Small intestine (tissue), 7 donors: ENCODE data around the gene TARDBP. TPM values are rescaled to one million over a fixed set of nuclear protein-coding genes. Genes with fewer than 3 reads are reported as not detected.
"Not testable (repeated sequence)": the region's sequence is repeated elsewhere in the genome, so short reads cannot be mapped to it uniquely, and the experiment has no call there.

Experiments
- DNase-seq, 2 donors: peaks; one replicate each; pipeline versions ENCODE4 v3.0.0 to v3.0.0-alpha.2; 2013
- FAIRE-seq: peaks from 2 replicates; lab custom pipeline; 2012; peaks lifted over from hg19 to GRCh38; lab: Jason Lieb, UNC
- H3K27ac ChIP-seq, 3 donors: one replicate each; pipeline ENCODE4 v1.5.1; 2013; ENCODE audit warnings: low read length in 2 of 3, mild to moderate bottlenecking in 2 of 3, control low read depth in 1 of 3, inconsistent platforms in 1 of 3, low read depth in 1 of 3, moderate library complexity in 1 of 3
- H3K27me3 ChIP-seq, 3 donors: one replicate each; pipeline ENCODE4 v1.6.1; 2013; ENCODE audit warnings: low read length in 3 of 3, inconsistent platforms in 1 of 3; ENCODE audit not compliant: control insufficient read depth in 3 of 3, insufficient read depth in 3 of 3
- H3K36me3 ChIP-seq, 3 donors: one replicate each; pipeline ENCODE4 v1.6.1; 2013; ENCODE audit warnings: low read length in 3 of 3, inconsistent platforms in 1 of 3, low read depth in 1 of 3, mild to moderate bottlenecking in 1 of 3, moderate library complexity in 1 of 3; ENCODE audit not compliant: control insufficient read depth in 3 of 3, insufficient read depth in 2 of 3
- H3K4me1 ChIP-seq, 3 donors: one replicate each; pipeline ENCODE4 v1.6.1; 2013; ENCODE audit warnings: low read length in 2 of 3, inconsistent platforms in 1 of 3, low read depth in 1 of 3, mild to moderate bottlenecking in 1 of 3, moderate library complexity in 1 of 3; ENCODE audit not compliant: control insufficient read depth in 3 of 3, insufficient read depth in 2 of 3
- H3K4me3 ChIP-seq, 3 donors: one replicate each; pipeline ENCODE4 v1.5.1; 2013; ENCODE audit warnings: low read length in 3 of 3, control low read depth in 1 of 3, inconsistent platforms in 1 of 3, low read depth in 1 of 3, mild to moderate bottlenecking in 1 of 3, moderate library complexity in 1 of 3
- H3K9me3 ChIP-seq, 2 donors: one replicate each; pipeline ENCODE4 v1.6.1; 2013; ENCODE audit warnings: low read depth in 1 of 2, low read length in 1 of 2; ENCODE audit not compliant: control insufficient read depth in 2 of 2, insufficient read depth in 1 of 2
- WGBS, 3 donors: extraction: QIAGEN DNeasy Blood & Tissue Kit; methylation state at CpG; one replicate each; pipeline ENCODE4 v1.1.7; 2013; 5-methylcytosine and 5-hydroxymethylcytosine counted together
- polyA plus RNA-seq, 4 donors: library from polyadenylated mRNA; stranded (reverse) in 3 of 4; unstranded in 1 of 4; fragments of 200-250 nt in 3 of 4; fragments of 120-200 nt in 1 of 4; gene quantifications; one replicate each; pipeline versions ENCODE4 v1.2.1 to v1.2.3, GENCODE V29; 2013
- donor health status: healthy with polysubstance abuse.
- donor health status: control.
- donor health status: control.
- donor health status: Bipolar disorder and iron deficiency.
- donor health status: healthy.

TARDBP gene
- polyA plus RNA-seq, 4 donors, result 86.1 to 184 (median 116) TPM

DNA sequence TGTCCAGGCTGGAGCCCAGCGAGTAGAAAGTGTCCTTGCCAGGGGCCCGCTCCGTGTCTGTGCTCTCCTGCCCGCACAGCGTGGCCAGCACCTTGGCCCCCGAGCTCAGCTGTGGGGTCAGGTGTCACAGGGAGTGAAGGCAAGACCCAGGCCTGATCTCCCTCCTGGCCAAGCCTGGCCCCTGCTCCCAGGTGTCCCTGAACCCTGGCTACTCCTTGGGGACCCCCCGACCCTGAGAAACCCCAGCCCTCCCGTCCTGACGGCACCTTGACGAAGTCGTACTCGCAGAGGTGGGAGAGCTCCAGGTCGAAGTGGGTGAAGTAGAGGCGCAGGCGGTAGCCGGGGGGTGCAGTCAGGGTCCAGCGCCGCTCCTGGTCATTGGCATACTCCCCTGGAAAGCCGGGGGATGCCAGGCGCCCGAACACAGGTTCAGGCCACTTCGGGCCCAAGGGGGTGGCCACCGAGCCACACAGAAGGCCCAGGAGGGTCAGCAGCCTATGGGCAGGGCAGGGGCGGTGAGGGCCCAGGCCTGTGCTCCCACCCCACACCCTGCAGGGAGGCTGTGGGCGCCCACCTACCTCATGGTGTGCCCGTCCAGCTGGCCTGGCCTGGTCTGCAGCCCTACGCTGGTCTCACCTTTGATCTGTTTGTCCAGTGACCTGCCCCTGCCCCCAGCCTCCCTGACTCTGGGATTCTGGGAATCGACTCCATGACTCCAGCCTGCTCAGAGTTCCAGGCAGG is 34.3 kb downstream of the TARDBP start, which contains the start of gene MASP2:
TSS of gene MASP2 (minus strand) at position 615 of the 741 bp plus-strand sequence. CDS start at position 583, 32 bp downstream.
- no peak within 1 kb of the TSS for H3K4me3 ChIP-seq
- H3K4me1 ChIP-seq, result no peaks in the 10 kb centered on the region
- peaks cover 0 to 3% (median 0%) of the 10 kb centered on the region in 3 donors for H3K27me3 ChIP-seq
- DNase-seq (no peak), FAIRE-seq (no peak)
- 90 to 93% (median 92%) methylated on average over 28 of the region's 28 CpGs for WGBS, 3 donors
- no peaks in the 10 kb centered on the region for H3K36me3 ChIP-seq
- no peaks in the 10 kb centered on the region for H3K9me3 ChIP-seq
- no peak within 1 kb of the TSS for H3K27ac ChIP-seq

DNA sequence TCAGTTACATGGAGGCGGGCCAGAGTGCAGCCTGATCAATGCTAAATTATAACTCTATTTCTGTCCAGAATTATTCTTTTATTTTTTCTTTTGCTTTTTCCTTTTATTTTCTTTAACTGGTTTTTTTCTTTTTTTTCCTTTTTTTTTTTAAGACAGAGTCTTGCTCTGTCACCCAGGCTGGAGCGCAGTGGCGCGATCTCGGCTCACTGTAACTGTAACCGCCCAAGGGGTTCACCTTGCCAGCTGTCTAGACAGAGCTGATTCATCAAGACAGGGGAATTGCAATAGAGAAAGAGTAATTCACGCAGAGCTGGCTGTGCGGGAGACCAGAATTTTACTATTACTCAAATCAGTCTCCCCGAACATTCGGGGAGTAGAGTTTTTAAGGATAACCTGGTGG is 38.7 kb downstream of the TARDBP start:
- peaks cover 0 to 13% (median 0%) of the 10 kb centered on the region in 3 donors for H3K27me3 ChIP-seq

DNA sequence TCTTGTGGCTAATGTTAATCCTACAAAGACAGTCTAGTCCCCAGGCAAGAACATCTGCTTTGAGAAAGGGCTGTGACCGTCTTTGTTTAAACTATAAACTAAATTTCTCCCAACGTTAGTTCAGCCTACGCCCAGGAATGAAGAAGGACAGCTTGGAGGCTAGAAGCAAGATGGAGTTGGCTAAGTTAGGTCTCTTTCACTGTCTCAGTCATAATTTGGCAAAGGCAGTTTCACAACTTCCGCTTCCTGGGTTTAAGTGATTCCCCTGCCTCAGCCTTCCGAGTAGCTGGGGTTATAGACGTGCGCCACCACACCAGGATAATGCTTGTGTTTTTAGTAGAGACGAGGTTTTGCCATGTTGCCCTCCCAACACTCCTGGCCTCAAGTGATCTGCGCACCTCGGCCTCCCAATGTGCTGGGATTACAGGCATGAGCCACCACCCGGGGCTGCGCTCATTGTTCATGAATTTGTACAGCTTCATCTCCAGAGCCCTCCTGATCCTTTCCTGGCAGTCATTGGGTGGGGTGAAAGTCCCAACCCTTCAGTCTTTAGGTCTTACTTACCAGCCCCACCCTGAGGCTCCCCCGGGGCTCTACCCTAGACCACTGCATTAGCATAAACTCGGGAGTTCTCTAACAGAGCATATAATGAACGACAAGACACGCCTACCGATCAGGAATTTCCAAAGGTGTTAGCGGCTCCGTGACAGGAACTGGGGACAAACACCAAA is 39.5 kb downstream of the TARDBP start:
- Histone ChIP-seq H3K4me1 (no peaks in the 10 kb centered on the region), H3K27me3 (peaks cover 0 to 13% (median 0%) of the 10 kb centered on the region in 3 donors), H3K4me3 (no peak overlapping the region), H3K27ac (no peak overlapping the region), H3K9me3 (no peaks in the 10 kb centered on the region), H3K36me3 (peaks cover 0 to 28% (median 10%) of the 10 kb centered on the region in 3 donors)
- WGBS, 3 donors, result 36 to 49% (median 44%) methylated on average over 19 of the region's 19 CpGs
- FAIRE-seq, result no peak
- DNase-seq, result no peak

More for the DNA sequence above, 38.7 kb downstream of the TARDBP start:
- not testable (repeated sequence) for H3K4me1 ChIP-seq, H3K27ac ChIP-seq, H3K4me3 ChIP-seq, FAIRE-seq, DNase-seq, H3K9me3 ChIP-seq
- WGBS, 3 donors, result 85 to 93% (median 92%) methylated on average over 10 of the region's 10 CpGs
- peaks cover 0 to 19% (median 4%) of the 10 kb centered on the region in 3 donors for H3K36me3 ChIP-seq

DNA sequence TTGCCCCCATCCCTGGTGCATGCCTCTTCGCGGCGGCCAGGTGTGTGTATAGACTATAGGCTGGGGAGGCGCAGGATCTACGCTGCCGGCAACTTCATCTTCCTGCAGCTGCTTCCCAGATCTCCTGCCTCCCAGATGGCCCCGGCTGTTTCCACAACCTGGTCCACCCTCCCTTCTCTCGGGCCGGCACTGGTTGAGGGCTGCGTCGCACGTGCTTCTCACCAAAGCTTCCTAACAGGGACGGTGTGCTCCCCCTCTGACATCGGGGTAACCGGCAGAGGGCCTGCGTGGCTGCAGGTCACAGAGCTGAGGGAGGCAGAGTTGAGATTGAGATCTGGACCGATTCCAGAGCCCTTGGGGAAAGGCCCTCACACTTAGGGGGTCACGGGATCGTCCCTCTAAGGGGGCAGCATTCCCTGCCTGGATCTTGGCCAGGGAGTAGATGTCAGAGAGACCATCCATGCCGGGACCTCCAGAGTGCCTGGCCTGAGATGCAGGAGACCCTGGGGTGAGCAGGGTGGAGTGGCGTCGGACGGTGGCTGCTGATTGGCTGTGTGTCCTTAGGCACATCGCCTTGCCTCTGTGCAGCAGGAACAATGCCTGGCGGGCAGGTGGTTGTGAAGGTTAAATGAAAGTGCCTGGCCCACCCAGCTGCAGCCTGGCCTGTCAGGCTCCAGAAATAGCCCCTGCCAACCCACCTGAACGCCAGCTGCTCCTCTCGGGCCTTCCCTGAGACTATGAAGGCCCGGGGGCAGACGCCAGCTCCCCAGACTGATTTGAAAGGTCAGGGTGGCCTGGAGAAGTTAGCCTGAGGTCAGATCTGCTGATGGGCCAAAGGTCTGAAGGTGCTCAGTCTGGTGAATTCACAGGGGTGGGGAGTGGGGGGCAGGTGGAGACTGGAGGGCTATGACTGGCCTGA is 40.6 kb downstream of the TARDBP start:
- Histone ChIP-seq H3K27me3 (peaks cover 0 to 13% (median 0%) of the 10 kb centered on the region in 3 donors), H3K4me3 (no peak overlapping the region), H3K36me3 (peaks cover 0 to 39% (median 11%) of the 10 kb centered on the region in 3 donors), H3K27ac (no peak overlapping the region), H3K9me3 (no peaks in the 10 kb centered on the region), H3K4me1 (no peaks in the 10 kb centered on the region)
- DNase-seq, result peak in 1 of 2 donors; percentile 16
- 13 to 25% (median 20%) methylated on average over 28 to 29 of the region's 29 CpGs for WGBS, 3 donors
- no peak for FAIRE-seq

DNA sequence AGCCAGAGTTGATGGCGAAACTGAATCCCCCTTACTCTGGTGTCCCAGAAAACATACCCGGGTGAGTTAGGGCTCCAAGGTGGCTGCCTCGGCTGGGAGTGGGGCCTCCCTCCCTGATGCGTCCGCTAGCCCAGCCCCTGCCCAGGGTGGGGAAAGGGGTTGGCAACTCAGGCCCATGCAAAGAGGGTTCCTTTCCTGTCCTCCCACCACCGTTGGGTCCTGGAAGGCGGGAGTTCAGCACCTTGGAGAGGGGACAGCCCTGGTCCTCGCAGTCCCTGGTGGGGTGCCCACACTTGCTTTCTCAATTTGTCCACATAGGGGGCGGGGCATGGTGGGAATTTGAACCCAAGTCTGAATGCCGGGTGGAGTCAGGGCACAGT is 41.3 kb downstream of the TARDBP start:
- H3K4me3 ChIP-seq, result no peak overlapping the region
- FAIRE-seq, result no peak
- peaks cover 0 to 13% (median 0%) of the 10 kb centered on the region in 3 donors for H3K27me3 ChIP-seq

DNA sequence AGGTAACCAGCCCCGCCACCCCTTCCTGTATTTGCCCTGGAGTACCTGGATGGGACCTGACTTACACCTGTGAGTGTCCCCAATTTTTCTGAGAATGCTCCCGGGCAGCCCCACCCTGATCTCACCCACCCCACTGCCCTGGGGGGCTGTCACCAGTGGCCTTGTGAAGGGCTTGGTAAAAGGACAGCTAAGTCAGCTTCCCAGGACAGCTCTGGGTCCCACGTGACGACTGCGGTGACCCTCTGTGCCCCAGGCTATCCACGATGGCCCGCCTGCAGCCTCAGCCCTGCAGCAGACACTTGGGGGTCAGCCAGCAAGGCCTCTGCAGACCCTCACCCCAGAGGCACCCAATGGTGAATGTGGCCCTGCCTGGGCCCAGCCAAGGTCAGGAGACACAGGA is 41.7 kb downstream of the TARDBP start:
- FAIRE-seq (no peak), DNase-seq (no peak)
- Histone ChIP-seq H3K4me3 (no peak overlapping the region), H3K4me1 (peaks cover 3 to 7% (median 3%) of the 10 kb centered on the region in 3 donors), H3K36me3 (peaks cover 0 to 45% (median 11%) of the 10 kb centered on the region in 3 donors), H3K27me3 (peaks cover 0 to 13% (median 0%) of the 10 kb centered on the region in 3 donors), H3K27ac (no peak overlapping the region), H3K9me3 (no peaks in the 10 kb centered on the region)
- WGBS, 3 donors, result 84 to 88% (median 88%) methylated on average over 7 of the region's 7 CpGs

More for the DNA sequence above, 41.3 kb downstream of the TARDBP start:
- peak in 1 of 2 donors; percentile 33 for DNase-seq
- Histone ChIP-seq H3K36me3 (peaks cover 0 to 45% (median 11%) of the 10 kb centered on the region in 3 donors), H3K4me1 (peaks cover 1 to 3% (median 2%) of the 10 kb centered on the region in 3 donors), H3K9me3 (no peaks in the 10 kb centered on the region), H3K27ac (no peak overlapping the region)
- 62 to 63% (median 63%) methylated on average over 10 of the region's 10 CpGs for WGBS, 3 donors

DNA sequence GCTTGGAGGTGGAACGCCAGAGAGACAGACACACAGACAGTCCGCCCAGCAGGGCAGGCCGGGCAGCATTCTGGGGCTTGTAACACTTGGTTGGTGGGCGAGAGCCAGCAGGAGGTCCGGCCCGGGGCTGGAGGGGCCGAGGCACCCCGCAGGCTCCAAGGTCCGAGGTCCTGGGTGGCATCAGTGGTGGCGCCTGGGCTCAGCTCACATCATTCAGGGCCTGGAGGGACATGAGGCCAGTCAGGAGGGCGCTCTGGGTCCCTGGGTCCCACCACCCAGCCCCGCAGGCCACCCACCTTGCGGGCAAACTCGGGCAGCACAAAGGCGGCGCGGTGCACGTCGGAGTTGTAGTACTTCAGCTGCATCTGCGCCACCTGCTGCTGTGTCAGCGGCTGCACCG is 42.2 kb downstream of the TARDBP start:
- FAIRE-seq, result no peak

More for the DNA sequence above, 42.2 kb downstream of the TARDBP start:
- DNase-seq, result no peak
- H3K4me3 ChIP-seq, result no peak overlapping the region
- no peaks in the 10 kb centered on the region for H3K9me3 ChIP-seq
- H3K4me1 ChIP-seq, result peaks cover 3 to 8% (median 3%) of the 10 kb centered on the region in 3 donors
- no peak overlapping the region for H3K27ac ChIP-seq
- peaks cover 0 to 13% (median 0%) of the 10 kb centered on the region in 3 donors for H3K27me3 ChIP-seq
- peaks cover 0 to 45% (median 11%) of the 10 kb centered on the region in 3 donors for H3K36me3 ChIP-seq
- WGBS, 3 donors, result 92 to 93% (median 93%) methylated on average over 17 to 22 of the region's 22 CpGs
